HepG2 (cell line): ENCODE measurements around the gene MAP3K20. TPM values are rescaled to one million over a fixed set of nuclear protein-coding genes. Genes with fewer than 3 reads are reported as not detected.

ENCODE experiments used
- ARID5B ChIP-seq: IDR thresholded peaks from 2 replicates; pipeline ENCODE4 v1.4.0; 2020; ENCODE audit warnings: mild to moderate bottlenecking, missing genetic modification reagents
- CAMTA2 ChIP-seq: sonication (generic); formaldehyde crosslinking; IDR thresholded peaks from 2 replicates; pipeline ENCODE4 v1.4.0; 2020; ENCODE audit warnings: mild to moderate bottlenecking, missing genetic modification reagents, borderline replicate concordance
- CREM ChIP-seq, 2 experiments: sonication (generic) in 1 of 2; formaldehyde crosslinking in 1 of 2; IDR thresholded peaks; 2 replicates each; pipeline versions ENCODE4 v1.4.0 to v1.6.1; 2016 to 2020; ENCODE audit warnings: antibody characterized with exemption in 1 of 2, mild to moderate bottlenecking in 1 of 2, missing genetic modification reagents in 1 of 2
- CSRNP2 ChIP-seq: sonication (generic); formaldehyde crosslinking; conservative IDR thresholded peaks from 2 replicates; pipeline ENCODE4 v1.8.0; 2022; ENCODE audit warnings: low read depth, missing genetic modification reagents
- DRAP1 ChIP-seq: IDR thresholded peaks from 2 replicates; pipeline ENCODE4 v1.6.1; 2016; ENCODE audit warnings: missing genetic modification reagents, missing compliant biosample characterization
- ERF ChIP-seq: IDR thresholded peaks from 2 replicates; pipeline ENCODE4 v1.6.1; 2018; ENCODE audit warnings: missing biosample characterization, missing genetic modification reagents
- FOXA1 ChIP-seq, 2 experiments: fragments of 450-650 bp in 1 of 2; sonication (generic) in 1 of 2; formaldehyde crosslinking in 1 of 2; IDR thresholded peaks; 2 replicates each; pipeline versions ENCODE4 v1.4.0 to v1.6.1; 2016 to 2020; ENCODE audit warnings: missing genetic modification reagents in 1 of 2
- GATA4 ChIP-seq: sonication (generic); IDR thresholded peaks from 2 replicates; pipeline ENCODE4 v1.6.1; 2016; ENCODE audit warnings: antibody characterized with exemption, low read depth, borderline replicate concordance
- GZF1 ChIP-seq: sonication (generic); formaldehyde crosslinking; IDR thresholded peaks from 2 replicates; pipeline ENCODE4 v1.5.1; 2020; ENCODE audit warnings: mild to moderate bottlenecking, missing genetic modification reagents
- HNRNPH1 ChIP-seq: fragments of 200-400 bp; formaldehyde crosslinking; optimal IDR thresholded peaks from 2 replicates; pipeline ENCODE3; 2017; ENCODE audit warnings: mild to moderate bottlenecking, low read depth, low read length
- MLLT10 ChIP-seq: sonication (generic); formaldehyde crosslinking; IDR thresholded peaks from 2 replicates; pipeline ENCODE4 v1.4.0; 2020; ENCODE audit warnings: missing genetic modification reagents
- ZBTB44 ChIP-seq: sonication (generic); formaldehyde crosslinking; IDR thresholded peaks from 2 replicates; pipeline ENCODE4 v1.4.0; 2020; ENCODE audit warnings: missing genetic modification reagents
- ZNF343 ChIP-seq: sonication (generic); formaldehyde crosslinking; IDR thresholded peaks from 2 replicates; pipeline ENCODE4 v1.4.0; 2020; ENCODE audit warnings: mild to moderate bottlenecking, missing genetic modification reagents
- ZNF609 ChIP-seq: sonication (generic); formaldehyde crosslinking; IDR thresholded peaks from 2 replicates; pipeline ENCODE4 v1.4.0; 2020; ENCODE audit warnings: mild to moderate bottlenecking, missing genetic modification reagents, borderline replicate concordance
- ZNF674 ChIP-seq: sonication (generic); formaldehyde crosslinking; IDR thresholded peaks from 2 replicates; pipeline ENCODE4 v1.5.0; 2020; ENCODE audit warnings: low read depth, mild to moderate bottlenecking, missing genetic modification reagents
- ZNF788 ChIP-seq: sonication (generic); formaldehyde crosslinking; IDR thresholded peaks from 2 replicates; pipeline ENCODE4 v1.5.0; 2020; ENCODE audit warnings: mild to moderate bottlenecking, missing genetic modification reagents, borderline replicate concordance
- polyA plus RNA-seq, 8 experiments: library from polyadenylated mRNA; depleted of rRNA in 3 of 8; stranded (reverse) in 7 of 8; unstranded in 1 of 8; fragments of >200 nt; fragmentation: Illumina TruSeq in 4 of 8; extraction: Trizol in 4 of 8; gene quantifications; 2 replicates each; pipeline versions ENCODE4 v1.2.1 to v1.2.3, GENCODE V29; 2011 to 2016; ENCODE audit warnings: low read depth in 4 of 8, missing spikeins in 1 of 8, mixed read lengths in 1 of 8; ENCODE audit not compliant: insufficient read depth in 1 of 8
- total RNA-seq, 5 experiments: library from RNA; depleted of rRNA; stranded (reverse); fragments of >200 nt; fragmentation: Illumina TruSeq; extraction: Trizol; gene quantifications; 2 replicates each; pipeline ENCODE4 v1.2.3, GENCODE V29; 2016; ENCODE audit warnings: low read depth in 1 of 5

Gene MAP3K20
- total and polyA plus RNA-seq, 2 of the 13 experiments (the other 11 are each of a cell fraction or from before 2014, with no cell fraction given) = 5.2 to 13.5 TPM

- no peak for TF ChIP-seq ZNF609 (CRISPR knock-in tag)
- TF ChIP-seq ZNF788 (CRISPR knock-in tag) = no peak
- no peak for TF ChIP-seq ZNF343 (CRISPR knock-in tag)
- TF ChIP-seq CREM (IDR thresholded peaks at IDR 0.05) = peak; percentile 53; the same call in 1 of the 2 replicates
- TF ChIP-seq CREM (CRISPR knock-in tag; IDR thresholded peaks at IDR 0.05) = no peak
- no peak for TF ChIP-seq FOXA1 (IDR thresholded peaks at IDR 0.05)
- TF ChIP-seq FOXA1 (CRISPR knock-in tag; IDR thresholded peaks at IDR 0.05) = peak; percentile 61
- TF ChIP-seq MLLT10 (CRISPR knock-in tag) = no peak
- no peak; the same call in 1 of the 2 replicates for TF ChIP-seq DRAP1 (CRISPR knock-in tag)
- no peak for TF ChIP-seq CAMTA2 (CRISPR knock-in tag)
- no peak for TF ChIP-seq CSRNP2 (CRISPR knock-in tag)
- TF ChIP-seq HNRNPH1 = no peak
- no peak for TF ChIP-seq ZBTB44 (CRISPR knock-in tag)
- TF ChIP-seq ARID5B (CRISPR knock-in tag) = peak; percentile 89
- no peak for TF ChIP-seq ZNF674 (CRISPR knock-in tag)
- TF ChIP-seq GZF1 (CRISPR knock-in tag) = no peak
- no peak for TF ChIP-seq ERF (CRISPR knock-in tag)
- peak; percentile 36; the same call in 1 of the 2 replicates for TF ChIP-seq GATA4
These were observed 26.6 kb upstream of the MAP3K20 start (continued) for GRCh38 chr2:173048897-173049661.
